Measurements from ENCODE around the gene SEL1L3. TPM values are rescaled to one million over a fixed set of nuclear protein-coding genes. Genes with fewer than 3 reads are reported as not detected.

Gene SEL1L3
- total RNA-seq, 1 experiment from 2014 or later: 31.9 TPM

DNA sequence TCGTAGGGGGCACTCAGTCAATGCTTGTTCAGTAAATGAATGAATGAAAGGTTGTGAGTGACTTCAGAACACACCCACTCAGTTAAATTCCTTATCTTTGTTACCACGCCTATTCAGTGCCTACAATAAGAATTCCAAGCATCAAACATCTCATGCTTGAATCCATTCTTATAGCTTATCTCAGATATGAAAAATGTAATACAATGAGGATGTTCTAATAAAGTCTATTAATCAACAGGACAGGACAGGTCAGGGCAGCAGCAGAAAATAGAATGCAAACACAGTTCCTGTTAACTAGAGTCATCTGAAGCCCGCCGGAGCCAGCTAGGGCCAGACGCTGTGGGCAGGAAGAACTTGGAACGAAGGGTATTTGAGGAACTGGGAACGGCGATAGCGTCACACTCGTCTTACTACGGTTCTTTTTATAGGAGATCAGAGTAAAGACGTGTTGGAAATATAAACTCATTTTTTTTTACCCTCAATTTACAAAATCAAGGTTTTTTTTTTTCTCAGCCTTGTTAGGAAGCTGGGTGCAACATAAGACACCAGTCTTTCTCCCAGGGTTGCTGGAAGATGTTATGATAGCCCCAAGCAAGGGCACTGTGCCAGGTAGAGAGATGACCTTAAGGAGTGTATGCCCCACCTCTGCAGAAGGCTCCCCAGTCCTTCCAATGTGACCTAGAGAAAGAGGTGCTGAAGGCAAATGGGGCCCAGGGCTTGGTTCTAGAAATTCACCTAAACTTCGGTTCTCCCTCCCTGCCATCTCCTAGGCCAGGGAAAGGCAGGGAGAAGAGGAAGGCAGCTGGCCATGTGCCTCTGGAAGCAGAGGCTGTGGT, 48.3 kb downstream of the SEL1L3 start:
- ATAC-seq (no peak), DNase-seq (peak; percentile 18)
- H3K9me3 ChIP-seq (ENCODE audit: low read length): no peaks in the 10 kb centered on the region
- peaks cover 12% of the 10 kb centered on the region for H3F3A ChIP-seq (ENCODE audit: low read length, unreplicated experiment)
- ChIA-PET CTCF (no interaction called here), POLR2A (ENCODE audit: unreplicated experiment) (interaction anchor here (0.6 kb wide), 1 partner anchor 505 kb away, joined by 3 read pairs; no protein-coding TSS in a partner anchor)
- TF ChIP-seq EZH2phosphoT487 (IDR thresholded peaks at IDR 0.05; ENCODE audit: borderline replicate concordance, low read length): no peak
- TF ChIP-seq, protein P1, sequence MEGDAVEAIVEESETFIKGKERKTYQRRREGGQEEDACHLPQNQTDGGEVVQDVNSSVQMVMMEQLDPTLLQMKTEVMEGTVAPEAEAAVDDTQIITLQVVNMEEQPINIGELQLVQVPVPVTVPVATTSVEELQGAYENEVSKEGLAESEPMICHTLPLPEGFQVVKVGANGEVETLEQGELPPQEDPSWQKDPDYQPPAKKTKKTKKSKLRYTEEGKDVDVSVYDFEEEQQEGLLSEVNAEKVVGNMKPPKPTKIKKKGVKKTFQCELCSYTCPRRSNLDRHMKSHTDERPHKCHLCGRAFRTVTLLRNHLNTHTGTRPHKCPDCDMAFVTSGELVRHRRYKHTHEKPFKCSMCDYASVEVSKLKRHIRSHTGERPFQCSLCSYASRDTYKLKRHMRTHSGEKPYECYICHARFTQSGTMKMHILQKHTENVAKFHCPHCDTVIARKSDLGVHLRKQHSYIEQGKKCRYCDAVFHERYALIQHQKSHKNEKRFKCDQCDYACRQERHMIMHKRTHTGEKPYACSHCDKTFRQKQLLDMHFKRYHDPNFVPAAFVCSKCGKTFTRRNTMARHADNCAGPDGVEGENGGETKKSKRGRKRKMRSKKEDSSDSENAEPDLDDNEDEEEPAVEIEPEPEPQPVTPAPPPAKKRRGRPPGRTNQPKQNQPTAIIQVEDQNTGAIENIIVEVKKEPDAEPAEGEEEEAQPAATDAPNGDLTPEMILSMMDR (conservative IDR thresholded peaks at IDR 0.05; ENCODE audit: low read depth, low read length): no peak
- no peaks in the 10 kb centered on the region for H3K36me3 ChIP-seq (ENCODE audit: low read depth, low read length)
- no TSS peak for BruUV-seq (replicated peaks)
- no peaks in the 10 kb centered on the region for H3K27me3 ChIP-seq (ENCODE audit: low read length)
- no peaks in the 10 kb centered on the region for H3K9me2 ChIP-seq (replicated peaks; ENCODE audit: low read length)
- no peak overlapping the region for H3K9ac ChIP-seq (ENCODE audit: low read length)
- H3K4me1 ChIP-seq (ENCODE audit: insufficient read depth, low read length): peaks cover 58% of the 10 kb centered on the region
- H3K27ac ChIP-seq (ENCODE audit: low read length): peak overlapping the region; percentile 41; the same call in 1 of the 2 replicates
- no peaks in the 10 kb centered on the region for H4K20me1 ChIP-seq (ENCODE audit: low read length)
- peak overlapping the region; percentile 59 for H3K4me2 ChIP-seq (ENCODE audit: low read length)
- H2AFZ ChIP-seq (ENCODE audit: low read length): no peak overlapping the region
- intact Hi-C loops (cut with micrococcal nuclease): no loop called here
- H3K79me2 ChIP-seq (ENCODE audit: low read length): no peaks in the 10 kb centered on the region
- H3K4me3 ChIP-seq (ENCODE audit: low read length): no peak overlapping the region

DNA sequence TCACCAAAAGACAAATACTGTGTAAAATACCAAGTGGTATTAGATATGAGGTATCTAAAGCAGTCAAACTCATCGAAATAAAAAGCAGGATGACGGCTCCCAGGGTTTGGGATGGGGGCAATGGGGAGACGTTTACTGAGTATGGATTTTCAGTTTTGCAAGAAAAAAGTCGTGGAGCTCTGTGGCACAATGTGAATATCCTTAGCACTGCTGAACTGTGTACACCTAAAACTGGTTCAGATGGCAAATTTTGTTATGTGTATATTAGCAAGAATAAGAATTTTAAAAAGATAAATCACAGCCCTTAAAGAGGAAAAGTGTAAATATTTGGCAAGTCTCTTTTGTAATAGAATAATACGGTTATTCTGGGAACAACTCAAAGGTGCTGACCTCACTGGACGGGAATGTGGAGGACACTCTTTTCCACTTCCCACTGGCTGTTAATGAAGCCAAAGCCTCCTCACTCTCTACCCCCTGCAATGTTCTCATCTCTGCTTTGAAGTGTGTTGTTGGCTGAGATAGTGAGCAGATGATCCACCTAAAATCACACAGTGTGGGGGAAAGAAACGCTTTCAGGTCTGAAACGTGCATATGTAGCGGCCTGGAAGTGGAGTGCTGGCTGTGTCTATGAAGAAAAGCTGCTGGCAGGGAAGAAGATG, 49.2 kb downstream of the SEL1L3 start:
- no peaks in the 10 kb centered on the region for H3K36me3 ChIP-seq (ENCODE audit: low read depth, low read length)
- POLR2A ChIA-PET (ENCODE audit: unreplicated experiment): no interaction called here
- H3K9me3 ChIP-seq (ENCODE audit: low read length): no peaks in the 10 kb centered on the region
- ATAC-seq: peak; percentile 44
- peaks cover 12% of the 10 kb centered on the region for H3F3A ChIP-seq (ENCODE audit: low read length, unreplicated experiment)
- BruUV-seq (replicated peaks): no TSS peak
- peak; percentile 60 for DNase-seq
- peaks cover 48% of the 10 kb centered on the region for H3K4me1 ChIP-seq (ENCODE audit: insufficient read depth, low read length)
- H4K20me1 ChIP-seq (ENCODE audit: low read length): no peaks in the 10 kb centered on the region
- no peaks in the 10 kb centered on the region for H3K27me3 ChIP-seq (ENCODE audit: low read length)
- no peaks in the 10 kb centered on the region for H3K9me2 ChIP-seq (replicated peaks; ENCODE audit: low read length)
- H3K4me2 ChIP-seq (ENCODE audit: low read length): peak overlapping the region; percentile 59
- H3K79me2 ChIP-seq (ENCODE audit: low read length): no peaks in the 10 kb centered on the region
- intact Hi-C loops (cut with micrococcal nuclease): no loop called here
- CTCF ChIA-PET: no interaction called here
- no peak overlapping the region; the same call in 1 of the 2 replicates for H3K4me3 ChIP-seq (ENCODE audit: low read length)
- H2AFZ ChIP-seq (ENCODE audit: low read length): no peak overlapping the region
- TF ChIP-seq, protein P1 (conservative IDR thresholded peaks at IDR 0.05; ENCODE audit: low read depth, low read length): no peak
- TF ChIP-seq EZH2phosphoT487 (IDR thresholded peaks at IDR 0.05; ENCODE audit: borderline replicate concordance, low read length) (no peak), EZH2 (IDR thresholded peaks at IDR 0.05; ENCODE audit: low read length, unreplicated experiment) (no peak)
- no peak overlapping the region for H3K9ac ChIP-seq (ENCODE audit: low read length)
- H3K27ac ChIP-seq (ENCODE audit: low read length): peak overlapping the region; percentile 41

DNA sequence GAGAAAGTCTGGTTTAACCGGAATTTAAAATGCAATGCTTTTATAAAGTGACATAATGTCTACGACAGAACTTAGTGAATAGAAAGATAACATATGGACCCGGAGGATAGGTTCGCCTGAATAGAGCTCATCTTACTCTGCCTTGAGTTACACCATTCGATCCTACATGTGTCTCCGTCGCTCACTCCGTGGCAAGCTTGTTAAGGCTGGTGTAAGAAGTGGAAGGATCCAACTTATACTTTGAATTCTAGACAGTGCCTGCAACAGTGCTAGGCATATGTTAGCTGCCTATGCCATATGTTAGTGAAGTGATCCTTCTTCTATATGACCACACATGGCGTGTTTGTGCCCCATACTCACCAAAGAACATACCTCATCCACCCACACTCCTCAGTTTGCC, 50.9 kb downstream of the SEL1L3 start:
- DNase-seq: no peak
- H3K4me1 ChIP-seq (ENCODE audit: insufficient read depth, low read length): peaks cover 31% of the 10 kb centered on the region
- no peak overlapping the region for H3K9ac ChIP-seq (ENCODE audit: low read length)
- TF ChIP-seq, protein P1 (conservative IDR thresholded peaks at IDR 0.05; ENCODE audit: low read depth, low read length): no peak
- TF ChIP-seq EZH2phosphoT487 (IDR thresholded peaks at IDR 0.05; ENCODE audit: borderline replicate concordance, low read length) (no peak), EZH2 (IDR thresholded peaks at IDR 0.05; ENCODE audit: low read length, unreplicated experiment) (no peak)
- ChIA-PET CTCF (no interaction called here), POLR2A (ENCODE audit: unreplicated experiment) (no interaction called here)
- no peak for ATAC-seq
- H3K79me2 ChIP-seq (ENCODE audit: low read length): no peaks in the 10 kb centered on the region
- no peaks in the 10 kb centered on the region for H3K9me3 ChIP-seq (ENCODE audit: low read length)
- BruUV-seq (replicated peaks): no TSS peak
- H3K9me2 ChIP-seq (replicated peaks; ENCODE audit: low read length): no peaks in the 10 kb centered on the region
- H3K27me3 ChIP-seq (ENCODE audit: low read length): no peaks in the 10 kb centered on the region
- H2AFZ ChIP-seq (ENCODE audit: low read length): no peak overlapping the region
- no peaks in the 10 kb centered on the region for H4K20me1 ChIP-seq (ENCODE audit: low read length)
- no peak overlapping the region; the same call in 1 of the 2 replicates for H3K27ac ChIP-seq (ENCODE audit: low read length)
- no peak overlapping the region for H3K4me2 ChIP-seq (ENCODE audit: low read length)
- H3K36me3 ChIP-seq (ENCODE audit: low read depth, low read length): no peaks in the 10 kb centered on the region
- intact Hi-C loops (cut with micrococcal nuclease): no loop called here
- no peaks in the 10 kb centered on the region for H3F3A ChIP-seq (ENCODE audit: low read length, unreplicated experiment)
- no peak overlapping the region for H3K4me3 ChIP-seq (ENCODE audit: low read length)

Data from PC-3 (cell line).